HepG2 (cell line): ENCODE results near the gene PTGDS. TPM values are rescaled to one million over a fixed set of nuclear protein-coding genes. Genes with fewer than 3 reads are reported as not detected.

Experiments
- ATAC-seq: fragments of 200-7000 bp; cut with Tn5 transposase; 3 replicates; pipeline ENCODE4 v1.9.1; 2020; ENCODE audit warnings: mild to moderate bottlenecking, moderate library complexity
- BruUV-seq: library from RNA; stranded (reverse); fragments of 400-500 nt; replicated peaks from 2 replicates; lab custom pipeline; 2021; lab: Mats Ljungman, UMichigan
- CTCF ChIA-PET: fragments of 300-600 bp; formaldehyde crosslinking; extraction: SDS; loops from one replicate; lab custom pipeline; 2021; ENCODE audit warnings: low total read pairs, inconsistent platforms, low intra/inter-chr PET ratio; lab: Yijun Ruan, JAX
- POLR2A ChIA-PET: fragments of 350-600 bp; sonication (Branson Sonifier 250); formaldehyde crosslinking; loops from one replicate; lab custom pipeline; 2020; ENCODE audit warnings: antibody characterized with exemption, inconsistent platforms; lab: Yijun Ruan, JAX
- DNase-seq: peaks from one replicate; pipeline ENCODE4 v3.0.0-alpha.2; 2015; ENCODE audit warnings: low spot score
- FAIRE-seq: peaks from 3 replicates; lab custom pipeline; 2011; peaks lifted over from hg19 to GRCh38; lab: Jason Lieb, UNC
- H2AFZ ChIP-seq: one replicate; pipeline ENCODE4 v1.6.1; 2011; ENCODE audit warnings: low read length, inconsistent platforms
- H3K27ac ChIP-seq: fragments of 300-600 bp; 3 replicates; pipeline ENCODE4 v1.8.0; 2011; ENCODE audit warnings: mixed run types, mild to moderate bottlenecking, mixed read lengths, low read length, inconsistent platforms; ENCODE audit not compliant: insufficient read depth; ENCODE audit errors: extremely low read length
- H3K27me3 ChIP-seq, 2 experiments: fragments of 200-600 bp in 1 of 2; 2 replicates in 1 of 2; 3 replicates in 1 of 2; pipeline versions ENCODE4 v1.6.0 to v1.8.0; 2011; ENCODE audit warnings: low read length in 2 of 2, mild to moderate bottlenecking in 2 of 2, moderate library complexity in 2 of 2, inconsistent platforms in 1 of 2; ENCODE audit not compliant: insufficient read depth in 2 of 2, control insufficient read depth in 1 of 2
- H3K36me3 ChIP-seq, 2 experiments: fragments of 200-600 bp in 1 of 2; replicated peaks in 1 of 2; 2 replicates in 1 of 2; 3 replicates in 1 of 2; pipeline versions ENCODE4 v1.5.1 to v1.8.0; 2011; ENCODE audit warnings: low read length in 2 of 2, inconsistent platforms in 1 of 2; ENCODE audit not compliant: insufficient read depth in 2 of 2, control insufficient read depth in 1 of 2
- H3K4me1 ChIP-seq: 2 replicates; pipeline ENCODE4 v1.5.1; 2012; ENCODE audit warnings: low read length, inconsistent platforms; ENCODE audit not compliant: insufficient read depth
- H3K4me2 ChIP-seq: 2 replicates; pipeline ENCODE4 v1.6.0; 2011; ENCODE audit warnings: low read depth, low read length, inconsistent platforms
- H3K4me3 ChIP-seq, 3 experiments: fragments of 200-600 bp in 1 of 3; sonication (generic), shearing (Covaris generic) in 1 of 3; replicated peaks in 1 of 3; 2 replicates each; pipeline ENCODE4 v1.5.1; 2011 to 2016; ENCODE audit warnings: low read length in 3 of 3, inconsistent platforms in 2 of 3, low read depth in 2 of 3, mild to moderate bottlenecking in 2 of 3, control low read depth in 1 of 3, mixed read lengths in 1 of 3; ENCODE audit not compliant: insufficient read depth in 1 of 3
- H3K79me2 ChIP-seq: one replicate; pipeline ENCODE4 v1.6.1; 2011; ENCODE audit warnings: low read length, inconsistent platforms; ENCODE audit not compliant: insufficient read depth
- H3K9ac ChIP-seq: 2 replicates; pipeline ENCODE4 v1.6.0; 2011; ENCODE audit warnings: mild to moderate bottlenecking, low read depth, low read length, inconsistent platforms; ENCODE audit not compliant: insufficient read depth
- H3K9me3 ChIP-seq: 2 replicates; pipeline ENCODE4 v1.5.1; 2012; ENCODE audit warnings: mild to moderate bottlenecking, low read length
- H4K20me1 ChIP-seq: 2 replicates; pipeline ENCODE4 v1.6.0; 2011; ENCODE audit warnings: inconsistent platforms, mild to moderate bottlenecking, low read length, moderate library complexity; ENCODE audit not compliant: insufficient read depth
- AGO1 ChIP-seq: fragments of 200-400 bp; formaldehyde crosslinking; IDR thresholded peaks from 2 replicates; pipeline ENCODE4 v1.6.1; 2017; ENCODE audit warnings: mild to moderate bottlenecking, low read depth, low read length, moderate library complexity; ENCODE audit not compliant: poor library complexity, severe bottlenecking
- GFI1 ChIP-seq: sonication (generic); formaldehyde crosslinking; IDR thresholded peaks from 2 replicates; pipeline ENCODE4 v1.5.0; 2020; ENCODE audit warnings: missing genetic modification reagents, mild to moderate bottlenecking, borderline replicate concordance
- HOXA7 ChIP-seq: sonication (generic); formaldehyde crosslinking; IDR thresholded peaks from 2 replicates; pipeline ENCODE4 v1.8.1; 2022; ENCODE audit warnings: mild to moderate bottlenecking, missing genetic modification reagents, moderate library complexity
- HOXD1 ChIP-seq: sonication (generic); formaldehyde crosslinking; IDR thresholded peaks from 2 replicates; pipeline ENCODE4 v1.5.0; 2020; ENCODE audit warnings: missing genetic modification reagents
- THAP7 ChIP-seq: sonication (generic); formaldehyde crosslinking; IDR thresholded peaks from 2 replicates; pipeline ENCODE4 v1.8.1; 2023; ENCODE audit warnings: mild to moderate bottlenecking, missing genetic modification reagents
- ZNF737 ChIP-seq: sonication (generic); formaldehyde crosslinking; IDR thresholded peaks from 2 replicates; pipeline ENCODE4 v1.5.0; 2020; ENCODE audit warnings: missing genetic modification reagents, mild to moderate bottlenecking, borderline replicate concordance
- ZNF768 ChIP-seq: sonication (generic); formaldehyde crosslinking; IDR thresholded peaks from 2 replicates; pipeline ENCODE4 v1.4.0; 2020; ENCODE audit warnings: missing genetic modification reagents
- WGBS: methylation state at CpG from one replicate; pipeline ENCODE4 v1.1.6; 2017; ENCODE audit warnings: low lambda C conversion rate; 5-methylcytosine and 5-hydroxymethylcytosine counted together
- in situ Hi-C: cut with HindIII; loops from 2 replicates; pipeline ENCODE4 v1.10.0; 2017; ENCODE audit warnings: low pct_unique_long_range_greater_than_20kb; ENCODE audit not compliant: extremely low pct_ligation_motif_present
- intact Hi-C: fragments of 100-400 bp; cut with micrococcal nuclease; formaldehyde crosslinking; loops from one replicate; pipeline ENCODE4 v1.10.0; 2022; ENCODE audit not compliant: unreplicated experiment
- polyA plus RNA-seq, 8 experiments: library from polyadenylated mRNA; depleted of rRNA in 3 of 8; stranded (reverse) in 7 of 8; unstranded in 1 of 8; fragments of >200 nt; fragmentation: Illumina TruSeq in 4 of 8; extraction: Trizol in 4 of 8; gene quantifications; 2 replicates each; pipeline versions ENCODE4 v1.2.1 to v1.2.3, GENCODE V29; 2011 to 2016; ENCODE audit warnings: low read depth in 4 of 8, missing spikeins in 1 of 8, mixed read lengths in 1 of 8; ENCODE audit not compliant: insufficient read depth in 1 of 8
- total RNA-seq, 5 experiments: library from RNA; depleted of rRNA; stranded (reverse); fragments of >200 nt; fragmentation: Illumina TruSeq; extraction: Trizol; gene quantifications; 2 replicates each; pipeline ENCODE4 v1.2.3, GENCODE V29; 2016; ENCODE audit warnings: low read depth in 1 of 5

The PTGDS gene
- total and polyA plus RNA-seq, 2 of the 13 experiments (the other 11 are each of a cell fraction or from before 2014, with no cell fraction given), result 0.33 to 0.50 TPM

GRCh38 chr9:136960938-136961275, 16.4 kb upstream of the PTGDS start:
- no peak overlapping the region for H3K9ac ChIP-seq
- H3K4me3 ChIP-seq, result no peak overlapping the region
- TF ChIP-seq ZNF737 (CRISPR knock-in tag) (no peak), ZNF768 (CRISPR knock-in tag) (no peak), GFI1 (CRISPR knock-in tag) (no peak), AGO1 (no peak), HOXA7 (no peak), HOXD1 (CRISPR knock-in tag) (no peak), THAP7 (CRISPR knock-in tag) (no peak)
- BruUV-seq, result no TSS peak
- H2AFZ ChIP-seq, result no peak overlapping the region
- DNase-seq (no peak), ATAC-seq (no peak), FAIRE-seq (no peak)
- 68% methylated on average over 12 of the region's 15 CpGs for WGBS
- intact Hi-C loops, result no loop called here
- no peaks in the 10 kb centered on the region for H4K20me1 ChIP-seq
- in situ Hi-C loops, result no loop called here
- H3K27ac ChIP-seq, result no peak overlapping the region
- no peak overlapping the region for H3K4me2 ChIP-seq
- H3K9me3 ChIP-seq, result no peaks in the 10 kb centered on the region
- CTCF ChIA-PET, result no interaction called here
- peaks cover 15 to 46% of the 10 kb centered on the region in 2 experiments for H3K27me3 ChIP-seq
- H3K4me1 ChIP-seq, result peaks cover 9% of the 10 kb centered on the region
- H3K36me3 ChIP-seq, result no peaks in the 10 kb centered on the region
- no peaks in the 10 kb centered on the region for H3K79me2 ChIP-seq
- POLR2A ChIA-PET, result interaction anchor here (1.1 to 1.3 kb wide), 2 partner anchors 12 to 13 kb away, joined by 3 to 7 read pairs; no protein-coding TSS in a partner anchor
